GM18907 (cell line): ENCODE measurements around the gene C3orf49.

Experiments
- ATAC-seq: cut with Tn5 transposase; IDR thresholded peaks from one replicate; pipeline ENCODE4 v1.9.1; 2021; ENCODE audit warnings: mild to moderate bottlenecking, moderate library complexity; ENCODE audit not compliant: unreplicated experiment

The C3orf49 gene

DNA sequence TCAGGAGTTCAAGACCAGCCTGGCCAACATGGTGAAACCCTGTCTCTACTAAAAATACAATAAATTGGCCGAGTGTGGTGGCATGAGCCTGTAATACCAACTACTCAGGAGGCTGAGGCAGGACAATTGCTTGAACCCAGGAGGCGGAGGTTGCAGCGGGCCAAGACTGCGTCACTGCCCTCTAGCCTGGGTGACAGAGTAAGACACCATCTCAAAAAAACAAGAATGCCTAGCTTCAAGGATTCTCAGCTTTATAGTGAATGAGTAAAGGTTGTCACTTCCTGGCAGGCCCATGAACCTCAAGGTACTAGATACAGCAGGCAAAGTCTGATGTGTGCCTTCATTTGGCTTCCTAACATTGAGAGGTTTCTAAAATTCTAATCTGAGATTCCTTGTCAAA is 30.1 kb downstream of the C3orf49 start:
- no peak for ATAC-seq

DNA sequence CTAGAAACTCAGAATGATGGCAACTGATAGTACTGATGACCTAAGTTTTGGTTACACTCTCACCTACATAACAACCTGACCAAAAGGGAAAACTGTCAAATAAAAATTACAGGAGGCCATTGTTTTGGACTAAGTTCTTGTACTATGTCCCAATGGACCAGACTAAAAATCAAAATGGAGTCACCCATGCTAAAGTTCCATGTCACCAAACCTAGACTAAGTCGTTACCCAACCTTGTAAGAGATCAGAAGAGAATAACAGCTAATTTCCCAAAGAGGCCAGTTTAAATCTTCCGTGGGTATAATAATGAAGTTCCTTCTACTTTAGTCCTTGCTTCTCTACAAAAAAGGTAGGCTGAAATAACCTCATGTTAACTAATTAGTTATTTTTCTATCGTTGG is 32.2 kb downstream of the C3orf49 start:
- ATAC-seq, result no peak

DNA sequence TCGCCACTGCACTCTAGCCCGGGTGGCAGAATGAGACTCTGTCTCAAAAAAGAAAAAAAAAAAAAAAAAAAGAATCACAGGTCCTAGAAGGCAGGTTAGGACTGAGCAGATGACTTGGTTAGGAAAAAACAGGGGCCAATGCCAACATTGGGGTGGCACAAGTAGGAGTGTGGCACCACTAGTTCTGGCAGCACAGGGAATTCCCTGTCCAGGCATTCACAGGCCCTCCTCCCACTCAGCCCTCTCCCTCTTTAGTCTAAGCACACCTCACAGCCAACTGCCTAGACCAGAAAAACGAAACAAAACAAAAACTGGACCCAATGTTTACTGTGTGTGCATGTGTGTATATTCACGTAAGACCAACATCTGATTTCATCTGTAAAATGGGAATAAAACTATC is 34.0 kb downstream of the C3orf49 start:
- ATAC-seq, result no peak

DNA sequence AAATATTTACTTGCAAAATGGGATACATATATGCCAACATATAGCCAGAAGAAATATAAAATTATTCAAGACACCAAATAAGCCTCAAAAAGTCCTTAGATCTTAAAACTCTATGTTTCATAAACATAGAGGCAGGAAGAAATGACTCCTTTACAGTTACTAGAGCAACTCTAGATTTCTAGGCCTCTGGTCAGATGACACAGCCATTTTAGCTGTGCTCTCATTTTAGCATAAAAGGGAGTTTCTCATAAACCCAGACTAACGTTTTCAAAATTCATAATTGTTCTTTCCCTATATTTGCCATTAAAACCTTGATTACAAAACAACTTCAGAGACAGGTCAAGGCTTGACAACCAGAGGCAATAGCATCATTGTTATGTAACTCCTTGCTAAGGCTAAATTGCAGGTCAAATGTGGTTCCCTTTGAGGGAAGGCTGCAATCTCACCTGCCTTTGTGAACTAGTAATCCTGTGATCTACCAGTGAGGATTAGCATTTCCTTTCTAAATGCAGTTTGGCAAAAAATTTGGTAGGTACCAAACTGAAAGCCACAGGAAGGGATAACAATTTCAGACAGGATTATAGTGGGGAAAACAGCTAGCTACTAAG is 36.3 kb downstream of the C3orf49 start:
- no peak for ATAC-seq

DNA sequence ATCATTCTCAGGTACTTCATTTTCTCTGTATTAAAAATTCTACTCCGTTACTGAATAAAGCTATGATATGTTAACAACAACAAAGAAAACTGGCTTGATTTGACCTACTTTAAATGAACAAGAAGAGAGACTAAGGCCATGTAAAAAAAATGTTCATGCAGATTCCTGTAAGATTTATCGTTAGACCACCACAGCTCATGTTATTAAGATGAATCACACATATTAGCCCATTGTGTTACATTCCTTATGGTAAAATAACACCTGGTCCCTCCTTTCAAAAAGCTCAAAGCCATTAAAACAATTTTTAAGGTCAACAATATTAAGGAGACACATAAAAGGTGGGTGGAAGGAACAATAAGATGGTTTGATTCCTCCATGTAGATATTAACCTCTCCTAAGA is 38.2 kb downstream of the C3orf49 start:
- ATAC-seq, result no peak

DNA sequence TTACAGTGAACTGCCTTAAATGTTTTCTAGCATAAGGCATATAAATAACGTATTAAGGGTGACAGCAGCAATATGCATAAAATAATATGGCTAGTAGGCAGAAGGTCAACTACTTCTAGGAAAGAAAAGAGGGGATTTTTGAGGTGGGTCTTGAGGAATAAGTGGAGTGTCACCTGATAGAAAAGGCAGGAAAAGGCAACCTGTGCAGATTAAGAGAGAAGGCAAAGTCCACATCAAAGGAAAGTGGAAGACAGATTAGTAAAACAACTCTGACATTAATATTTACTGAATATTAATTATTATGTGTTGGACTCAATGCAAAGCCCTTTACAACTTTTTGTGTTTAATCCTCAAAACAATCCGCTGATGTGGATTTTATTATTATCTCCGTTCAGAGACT is 41.7 kb downstream of the C3orf49 start:
- no peak for ATAC-seq

DNA sequence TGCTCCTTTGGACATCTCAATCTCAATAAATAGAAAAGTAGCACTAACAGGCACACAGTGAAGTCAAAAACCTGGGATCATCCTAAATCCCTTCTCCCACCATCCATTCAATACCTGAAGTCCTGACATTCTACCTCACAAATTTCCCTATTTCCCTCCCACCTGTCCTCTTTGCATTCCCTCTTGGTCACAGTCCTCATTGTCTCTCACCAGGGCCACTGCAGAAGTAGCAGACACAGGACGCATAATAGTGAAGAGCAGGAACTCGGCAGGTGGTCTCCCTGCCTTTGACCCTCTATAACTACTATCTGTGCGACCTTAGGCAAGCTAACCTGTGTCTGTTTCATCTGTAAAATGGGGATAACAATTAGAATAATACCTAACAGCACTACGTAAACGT is 42.2 kb downstream of the C3orf49 start:
- no peak for ATAC-seq

DNA sequence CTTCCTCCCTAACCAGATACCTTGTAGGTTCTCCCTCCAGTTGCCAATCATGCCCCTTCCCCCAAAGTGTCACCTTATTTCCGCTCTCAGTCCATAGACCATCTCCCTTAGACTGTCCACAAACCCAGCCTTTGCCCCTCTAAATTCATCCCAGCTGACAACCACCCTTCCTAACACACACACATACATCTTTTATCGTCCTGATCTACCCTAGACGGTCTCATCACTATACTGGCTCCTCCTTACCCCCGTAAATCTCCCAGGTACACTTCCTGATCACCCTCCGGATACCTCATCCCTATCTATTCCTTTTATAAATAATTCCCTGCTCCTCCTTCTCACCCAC is 43.7 kb downstream of the C3orf49 start:
- peak; percentile 5 for ATAC-seq

DNA sequence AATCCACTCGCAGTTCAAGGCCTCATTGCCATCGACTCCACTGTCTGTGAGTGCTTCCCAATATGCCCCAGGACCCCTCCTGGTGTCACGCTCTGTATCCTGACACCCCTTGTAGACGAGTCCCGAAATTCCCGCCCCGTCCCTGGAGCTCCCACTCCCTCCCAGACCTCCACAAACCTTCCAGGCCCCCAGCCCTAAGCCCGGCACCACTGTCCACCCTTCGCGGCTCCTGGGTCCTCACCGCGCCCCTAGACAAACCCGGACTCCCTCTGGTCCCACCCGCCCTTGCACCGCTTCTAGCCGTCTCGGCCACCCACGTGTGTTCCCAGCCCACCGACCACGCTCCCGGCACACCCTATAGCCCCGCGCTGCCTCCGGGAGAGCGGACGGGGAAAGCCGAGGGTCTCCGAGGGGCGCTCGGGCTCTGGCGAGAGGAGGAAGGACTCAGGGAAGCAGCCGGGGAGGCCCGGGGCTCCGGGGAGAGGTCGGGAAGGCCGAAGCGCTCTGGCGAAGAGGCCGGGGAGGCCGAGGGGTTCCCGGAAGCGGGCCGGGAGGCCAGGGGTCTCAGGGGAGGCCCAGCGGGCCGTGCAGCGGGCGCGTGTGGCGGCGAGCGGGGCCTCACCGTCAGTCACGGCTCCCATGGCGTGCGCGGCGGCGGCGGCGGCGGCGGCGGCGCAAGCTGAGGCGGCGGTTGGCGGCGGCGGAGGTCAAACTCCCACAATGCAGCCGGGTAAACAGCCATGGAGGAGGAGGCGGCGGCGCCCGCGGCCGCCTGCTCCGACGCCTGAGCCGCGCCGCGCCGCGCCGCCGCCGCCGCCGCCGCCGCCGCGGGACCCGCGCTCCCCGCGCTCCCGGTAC is 44.3 kb downstream of the C3orf49 start, which contains the start of the genes ATXN7 and THOC7:
Gene ATXN7, plus strand, starts transcription at position 718 of the 858 bp plus-strand sequence. CDS start 48,732 bp downstream, outside the sequence.
Gene THOC7, minus strand, starts transcription at position 656 of the 858 bp plus-strand sequence. Its CDS starts 15 bp downstream, at position 641.
- peak; percentile 80 for ATAC-seq

DNA sequence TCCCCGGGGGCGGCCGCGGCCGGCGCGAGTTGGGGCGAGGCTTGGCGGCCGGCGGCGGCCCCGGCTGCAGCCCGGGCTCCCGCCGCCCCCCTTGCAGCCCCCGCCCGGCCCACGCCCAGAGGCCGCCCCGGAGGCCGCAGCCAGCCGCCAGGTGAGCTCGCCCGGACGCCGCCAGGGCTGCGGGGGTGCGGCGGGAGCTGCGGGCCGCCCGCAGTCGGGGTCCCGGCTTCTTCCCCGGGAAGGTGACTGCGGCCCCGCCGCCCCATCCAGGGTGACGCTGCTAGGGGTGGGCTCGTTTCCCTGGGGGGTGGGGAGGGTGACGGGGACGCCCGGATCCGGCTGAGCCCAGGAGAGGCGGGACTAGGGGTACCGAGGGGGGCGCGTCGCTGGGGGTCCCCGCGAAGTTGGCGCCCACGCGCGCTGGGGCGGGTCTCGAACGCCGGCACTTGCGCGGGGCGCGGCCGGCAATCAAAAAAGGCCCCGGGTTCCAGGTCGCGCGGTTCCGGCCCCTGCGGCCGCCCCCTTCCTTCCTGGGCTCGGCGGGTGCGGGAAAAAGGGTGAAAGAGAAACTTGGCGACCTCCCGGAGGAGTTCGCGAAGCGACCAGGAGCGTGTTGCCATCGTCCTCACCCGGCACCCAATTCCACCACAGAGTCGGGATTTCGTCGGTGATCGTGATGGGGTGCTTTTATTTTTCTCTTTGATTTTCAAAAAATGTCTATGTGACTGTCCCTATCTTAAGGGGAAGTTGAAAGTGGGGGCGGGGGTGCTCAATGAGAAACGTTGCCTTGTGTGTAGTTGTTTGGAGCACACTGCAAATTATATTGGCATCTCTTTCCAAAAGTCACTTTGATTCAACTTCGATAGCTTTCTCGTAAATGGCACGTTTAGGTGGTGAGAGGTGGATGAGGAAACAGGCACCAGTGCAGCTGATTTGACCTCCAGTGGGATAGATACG is 45.2 kb downstream of the C3orf49 start:
- ATAC-seq, result peak; percentile 50

DNA sequence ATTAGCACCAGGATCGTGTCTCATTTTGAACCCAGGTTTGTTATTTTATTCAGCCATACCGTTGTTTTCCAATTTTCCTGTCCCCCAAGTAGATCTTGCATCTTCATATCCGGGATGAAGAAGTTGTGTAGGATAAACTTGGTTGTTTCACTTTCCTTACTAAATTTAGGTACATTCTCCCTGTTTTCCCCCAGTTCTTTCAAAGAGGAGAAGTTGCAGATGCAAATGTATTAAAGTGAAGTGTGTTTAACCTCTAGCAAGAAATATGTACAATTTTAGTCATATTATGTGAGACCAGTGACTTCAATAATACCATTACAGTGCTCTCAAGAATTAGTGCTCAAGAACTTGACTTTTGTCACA is 45.8 kb downstream of the C3orf49 start:
- no peak for ATAC-seq

DNA sequence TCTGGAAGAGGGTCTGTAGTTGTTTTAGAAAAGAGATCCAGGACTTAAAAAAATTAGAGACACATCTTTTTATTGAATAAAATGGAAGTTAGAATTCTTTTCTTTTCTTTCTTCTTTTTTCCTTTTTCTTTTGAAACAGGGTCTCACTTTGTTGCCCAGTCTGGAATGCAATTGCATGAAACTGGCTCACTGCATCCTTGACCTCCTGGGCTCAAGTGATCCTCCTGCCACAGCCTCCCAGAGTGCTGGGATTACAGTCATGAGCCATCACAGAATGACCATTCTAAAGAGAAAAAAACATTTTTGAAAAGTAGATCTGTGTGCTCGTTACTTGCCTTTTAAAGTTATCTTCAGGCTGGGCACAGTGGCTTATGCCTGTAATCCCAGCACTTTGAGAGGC is 48.1 kb downstream of the C3orf49 start:
- no peak for ATAC-seq

DNA sequence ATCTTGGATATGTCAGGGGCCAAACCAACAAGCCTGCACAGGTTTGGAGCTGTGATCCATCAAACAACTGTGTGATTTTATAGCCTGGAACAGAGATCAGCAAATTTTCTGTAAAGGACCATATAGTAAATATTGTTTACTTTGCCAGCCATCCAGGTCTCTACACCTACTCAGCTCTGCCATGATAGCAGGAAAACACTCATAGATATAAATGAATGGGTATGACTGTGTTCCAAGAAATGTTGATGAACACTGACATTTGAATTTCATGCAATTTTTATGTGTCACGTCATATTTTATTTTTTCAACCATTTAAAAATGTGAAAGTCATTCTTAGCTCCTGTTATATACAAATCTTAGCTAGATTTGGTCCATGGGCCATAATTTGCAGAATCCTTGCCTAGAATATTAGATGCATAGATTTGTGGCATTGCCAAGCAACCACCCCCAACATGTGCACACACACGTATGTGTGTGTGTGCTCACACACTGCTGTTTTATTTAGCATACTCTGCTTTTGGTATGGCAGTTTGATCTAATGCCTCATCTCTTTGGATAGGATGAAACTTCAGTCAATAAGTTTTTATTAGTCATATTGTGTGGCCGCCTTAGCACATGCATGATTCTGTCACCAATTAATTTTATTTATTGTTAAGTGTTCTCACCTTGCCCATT is 51.0 kb downstream of the C3orf49 start:
- ATAC-seq, result no peak

DNA sequence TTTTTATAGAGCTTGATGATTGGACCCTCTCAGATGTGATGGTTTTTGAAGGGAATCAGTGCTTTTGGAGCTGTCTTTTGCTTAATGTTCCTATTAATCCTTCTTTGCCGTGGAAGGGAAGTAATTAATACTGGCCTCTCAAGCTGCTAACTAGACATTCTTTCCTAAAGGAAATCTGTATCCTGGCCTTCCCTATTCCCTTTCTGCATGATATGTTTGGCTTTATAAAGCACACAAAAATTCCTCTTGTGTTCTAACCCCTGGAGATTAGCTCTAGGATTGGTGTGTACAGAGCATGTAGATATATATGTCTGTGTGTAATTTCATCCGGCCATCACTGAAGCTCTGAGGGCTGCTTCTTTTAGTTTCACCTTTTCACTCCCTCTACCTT is 51.5 kb downstream of the C3orf49 start:
- ATAC-seq, result no peak

DNA sequence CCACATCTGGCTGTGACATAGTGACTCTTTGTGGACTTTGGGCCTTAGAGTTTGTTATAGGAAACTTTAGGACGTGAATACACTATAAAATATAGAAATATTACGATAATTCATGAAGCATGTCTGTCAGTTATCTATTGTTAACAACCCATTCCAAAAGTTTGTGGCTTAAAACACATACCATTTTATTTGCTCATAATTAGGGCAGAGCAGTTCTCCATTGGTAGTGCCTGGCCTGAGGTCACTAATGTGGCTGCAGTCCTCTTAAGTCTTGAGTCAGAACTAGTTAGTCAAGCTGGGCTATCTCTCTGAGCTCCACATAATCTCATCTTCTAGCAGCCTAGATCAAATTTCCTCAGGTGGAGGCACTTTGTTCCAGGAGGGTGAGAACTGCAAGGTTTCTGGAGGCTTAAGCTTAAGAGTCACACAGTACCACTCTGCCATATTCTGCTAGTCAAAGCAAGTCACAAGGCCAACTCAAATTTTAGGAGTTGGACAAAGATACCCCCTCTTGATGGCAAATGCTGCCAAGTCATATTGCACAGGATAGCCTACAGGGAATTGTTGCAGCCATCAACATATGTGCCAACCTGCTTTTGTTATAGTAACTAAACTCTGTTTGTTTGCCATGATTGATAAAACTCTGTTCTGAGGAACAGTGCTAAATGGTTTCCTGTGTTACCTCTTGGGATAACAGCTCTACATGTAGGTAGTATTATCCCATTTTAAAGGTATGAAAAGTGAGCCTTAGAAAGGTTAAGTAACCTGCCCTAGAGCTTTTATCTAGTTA is 53.2 kb downstream of the C3orf49 start:
- no peak for ATAC-seq

DNA sequence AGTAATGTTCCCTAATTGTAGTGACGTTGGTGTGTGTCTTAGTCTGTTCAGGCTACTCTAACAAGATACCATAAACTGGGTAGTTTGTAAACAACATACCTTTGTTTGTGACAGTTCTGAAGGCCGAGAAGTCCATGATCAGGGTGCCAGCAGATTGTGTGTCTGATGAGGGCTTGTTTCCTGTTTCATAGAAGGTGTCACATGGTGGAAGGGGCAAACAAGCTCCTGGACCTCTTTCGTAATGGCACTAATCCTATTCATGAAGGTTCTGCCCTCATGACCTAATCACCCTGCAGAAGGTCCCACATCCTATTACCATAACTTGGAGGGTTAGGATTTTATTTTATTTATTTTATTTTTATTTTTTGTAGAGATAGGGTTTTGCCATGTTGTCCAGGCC is 55.7 kb downstream of the C3orf49 start:
- peak; percentile 51 for ATAC-seq

DNA sequence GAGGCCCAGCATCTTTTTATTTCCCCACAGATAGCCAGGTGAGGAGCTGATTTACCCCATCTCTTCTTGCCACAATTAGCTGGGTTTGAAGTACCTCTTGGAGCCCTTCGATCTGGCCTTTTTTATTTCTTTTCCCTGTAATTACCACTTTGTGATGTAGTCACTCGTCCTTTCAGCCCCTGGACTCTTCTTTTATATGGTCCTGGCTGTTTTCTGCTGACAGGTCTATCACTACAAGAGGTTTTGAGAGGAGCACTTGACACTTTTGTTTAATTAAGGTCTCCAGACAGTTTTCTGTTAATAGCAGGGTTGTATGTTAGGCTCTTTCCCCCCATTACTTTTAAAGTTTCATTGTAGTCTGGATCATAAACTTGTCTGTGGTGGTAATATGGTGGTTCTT is 56.4 kb downstream of the C3orf49 start:
- no peak for ATAC-seq

DNA sequence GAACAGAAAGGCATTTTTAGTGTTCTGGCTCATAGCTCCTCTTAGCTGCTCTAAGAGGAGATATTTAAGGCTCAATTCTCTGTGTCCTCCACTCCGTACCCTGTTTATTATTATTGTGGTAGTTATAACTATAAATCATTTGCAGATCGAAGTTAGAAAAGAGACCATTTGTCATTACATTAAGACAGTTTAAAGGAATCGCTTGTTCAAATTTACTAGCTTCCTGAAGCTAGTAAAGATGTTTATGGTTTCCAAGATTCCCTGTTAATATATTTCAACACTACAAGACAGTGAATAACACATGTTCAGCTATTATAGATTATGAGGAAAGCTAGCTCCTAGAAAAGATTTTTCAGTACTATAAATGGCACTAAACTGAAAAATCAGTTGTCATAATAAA is 57.2 kb downstream of the C3orf49 start:
- no peak for ATAC-seq

DNA sequence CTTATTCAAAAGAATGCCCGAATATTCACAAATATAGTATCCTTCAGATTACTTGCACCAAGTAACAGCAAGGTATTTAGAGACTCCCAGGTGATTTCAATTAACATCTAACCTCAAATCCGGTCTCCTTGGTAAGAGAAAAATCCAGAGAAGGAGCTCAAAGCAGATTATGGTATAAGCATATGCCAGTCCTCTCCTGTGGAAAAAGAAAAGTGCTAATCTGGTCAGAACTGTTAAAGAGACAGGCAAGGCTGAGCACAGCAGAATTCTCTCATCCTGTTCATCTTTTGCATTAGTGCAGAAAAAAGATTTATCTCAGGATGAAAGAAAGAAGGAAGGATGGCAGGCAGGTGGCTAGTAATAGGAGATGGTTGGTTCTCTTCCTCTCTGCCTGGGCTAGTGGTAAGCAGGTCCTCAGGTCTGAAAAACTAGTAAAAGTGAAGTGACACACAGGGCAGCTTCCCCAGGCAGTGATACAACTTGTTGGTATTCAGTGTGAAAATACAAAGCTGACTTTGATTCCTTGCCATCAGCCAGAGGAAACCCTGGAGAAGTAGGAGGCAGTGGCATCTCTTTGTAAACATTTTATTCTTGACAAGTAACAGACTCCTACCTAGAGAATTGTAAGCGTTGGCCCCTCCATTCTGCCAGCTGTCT is 58.8 kb downstream of the C3orf49 start:
- no peak for ATAC-seq
